ENCODE measurements around the gene CLN6. TPM values are rescaled to one million over a fixed set of nuclear protein-coding genes. Genes with fewer than 3 reads are reported as not detected.

CLN6 gene
- total RNA-seq, 4 donors from 2014 or later: 13.4 to 18.2 (median 16.1) TPM

DNA sequence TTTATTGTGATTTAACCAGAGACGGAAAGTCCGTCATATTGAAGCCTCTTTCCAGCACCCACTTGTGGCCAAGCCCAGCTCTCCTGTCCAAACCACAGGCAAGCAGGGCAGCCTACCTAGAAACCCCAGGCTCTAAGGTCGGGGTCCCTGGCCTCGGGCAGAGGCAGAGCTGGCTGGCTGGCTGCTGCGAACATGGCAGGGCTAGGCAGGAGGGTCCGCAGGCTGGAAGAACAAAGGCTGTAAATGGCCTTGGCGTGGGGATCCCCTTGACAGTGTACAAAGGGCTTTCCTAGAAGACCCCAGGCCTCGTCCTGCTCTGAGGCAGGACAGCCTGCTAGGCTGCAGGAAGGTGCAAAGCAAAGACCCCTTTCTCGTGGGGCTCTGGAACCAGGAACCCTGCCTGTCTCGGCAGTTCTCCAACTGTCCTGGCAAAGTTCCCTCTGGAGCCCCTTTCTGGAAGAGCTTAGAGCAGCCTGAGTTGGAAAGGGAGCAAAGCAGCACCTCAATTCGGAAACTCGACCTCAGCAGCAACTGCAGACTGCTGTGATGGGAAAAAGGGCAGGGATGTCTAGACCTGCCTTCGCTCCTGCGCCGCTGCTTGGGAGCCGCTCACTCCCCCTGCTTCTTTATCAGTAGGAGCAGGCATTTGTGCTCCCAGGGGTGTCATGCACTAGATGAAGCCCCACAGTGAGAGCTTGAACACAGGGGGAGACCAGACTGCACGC, 32.9 kb downstream of the CLN6 start:
- Histone ChIP-seq H3K9me3 (no peaks in the 10 kb centered on the region), H3K27me3 (no peaks in the 10 kb centered on the region), H3K36me3 (peaks cover 0 to 36% (median 25%) of the 10 kb centered on the region in 4 donors), H3K4me1 (peaks cover 12 to 80% (median 60%) of the 10 kb centered on the region in 4 donors), H3K27ac (replicated peaks in 1 of 4) (peak overlapping the region; percentile 39 to 66 (median 50)), H3K4me3 (no peak overlapping the region)
- WGBS: 75% methylated on average over 17 of the region's 17 CpGs
- TF ChIP-seq EP300 (IDR thresholded peaks at IDR 0.05): no peak
- DNase-seq (ENCODE audit: extremely low spot score): peak; percentile 89
- intact Hi-C loops (cut with DNase I): no loop called here

DNA sequence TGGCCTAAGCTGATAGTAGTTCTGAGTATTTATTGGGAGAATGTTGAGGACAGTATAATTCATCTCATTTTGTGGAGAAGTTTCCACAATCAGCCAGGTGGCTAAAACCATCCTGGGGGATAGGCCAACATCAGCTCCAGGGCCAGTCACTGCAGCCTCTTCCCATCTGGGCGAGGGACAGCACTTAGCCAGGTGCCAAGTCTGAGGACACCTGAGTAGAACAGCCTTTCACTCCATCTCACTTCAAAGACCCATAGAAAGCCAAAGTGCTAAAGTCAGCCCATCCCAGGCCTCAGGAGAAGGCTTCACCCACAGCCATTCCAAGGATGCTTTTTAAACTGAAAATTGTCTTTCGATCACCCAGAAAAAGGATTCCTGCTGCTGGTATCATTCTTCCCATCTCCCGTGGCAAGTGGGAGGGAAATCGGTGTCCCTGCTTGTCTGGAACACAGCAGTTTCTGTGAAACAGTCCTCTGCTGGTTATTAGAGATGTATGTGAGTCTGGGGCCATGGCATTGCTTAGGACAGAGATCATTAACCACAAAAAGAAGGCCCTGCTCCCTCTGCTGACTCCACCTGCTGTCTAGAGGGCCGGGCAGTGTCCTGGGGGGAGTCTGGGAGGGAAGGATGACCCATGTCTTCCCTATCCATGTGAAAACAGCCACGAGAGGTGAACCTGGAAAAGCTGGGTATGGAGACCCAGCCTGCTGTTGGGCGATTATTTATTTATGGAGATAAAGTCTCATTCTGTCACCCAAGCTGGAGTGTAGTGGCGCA, 34.0 kb downstream of the CLN6 start:
- TF ChIP-seq, protein P1, sequence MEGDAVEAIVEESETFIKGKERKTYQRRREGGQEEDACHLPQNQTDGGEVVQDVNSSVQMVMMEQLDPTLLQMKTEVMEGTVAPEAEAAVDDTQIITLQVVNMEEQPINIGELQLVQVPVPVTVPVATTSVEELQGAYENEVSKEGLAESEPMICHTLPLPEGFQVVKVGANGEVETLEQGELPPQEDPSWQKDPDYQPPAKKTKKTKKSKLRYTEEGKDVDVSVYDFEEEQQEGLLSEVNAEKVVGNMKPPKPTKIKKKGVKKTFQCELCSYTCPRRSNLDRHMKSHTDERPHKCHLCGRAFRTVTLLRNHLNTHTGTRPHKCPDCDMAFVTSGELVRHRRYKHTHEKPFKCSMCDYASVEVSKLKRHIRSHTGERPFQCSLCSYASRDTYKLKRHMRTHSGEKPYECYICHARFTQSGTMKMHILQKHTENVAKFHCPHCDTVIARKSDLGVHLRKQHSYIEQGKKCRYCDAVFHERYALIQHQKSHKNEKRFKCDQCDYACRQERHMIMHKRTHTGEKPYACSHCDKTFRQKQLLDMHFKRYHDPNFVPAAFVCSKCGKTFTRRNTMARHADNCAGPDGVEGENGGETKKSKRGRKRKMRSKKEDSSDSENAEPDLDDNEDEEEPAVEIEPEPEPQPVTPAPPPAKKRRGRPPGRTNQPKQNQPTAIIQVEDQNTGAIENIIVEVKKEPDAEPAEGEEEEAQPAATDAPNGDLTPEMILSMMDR (IDR thresholded peaks at IDR 0.05): no peak
- TF ChIP-seq POLR2AphosphoS5 (IDR thresholded peaks at IDR 0.05): no peak
- TF ChIP-seq EP300 (IDR thresholded peaks at IDR 0.05): no peak
- no peak for TF ChIP-seq POLR2A (IDR thresholded peaks at IDR 0.05; ENCODE audit: low read depth)
- peak; percentile 70 for DNase-seq (ENCODE audit: extremely low spot score)
- Histone ChIP-seq H3K9me3 (no peaks in the 10 kb centered on the region), H3K36me3 (peaks cover 0 to 38% (median 29%) of the 10 kb centered on the region in 4 donors), H3K4me3 (no peak overlapping the region), H3K27ac (replicated peaks in 1 of 4) (peak overlapping the region; percentile 39 to 66 (median 50)), H3K27me3 (no peaks in the 10 kb centered on the region), H3K4me1 (peaks cover 8 to 75% (median 59%) of the 10 kb centered on the region in 4 donors)
- intact Hi-C loops (cut with DNase I): no loop called here
- WGBS: 88% methylated on average over 8 of the region's 8 CpGs

- Histone ChIP-seq H3K27me3 (no peaks in the 10 kb centered on the region), H3K36me3 (peaks cover 0 to 36% (median 27%) of the 10 kb centered on the region in 4 donors), H3K9me3 (no peaks in the 10 kb centered on the region), H3K4me3 (no peak overlapping the region), H3K4me1 (peaks cover 11 to 68% (median 63%) of the 10 kb centered on the region in 4 donors), H3K27ac (replicated peaks in 1 of 4) (peak overlapping the region; percentile 28 to 84 (median 49))
- DNase-seq (ENCODE audit: extremely low spot score): peak; percentile 83
- TF ChIP-seq EP300 (IDR thresholded peaks at IDR 0.05) (no peak), POLR2A (IDR thresholded peaks at IDR 0.05; ENCODE audit: low read depth) (no peak), POLR2AphosphoS5 (IDR thresholded peaks at IDR 0.05) (no peak)
- TF ChIP-seq, protein P1 (IDR thresholded peaks at IDR 0.05): no peak
- WGBS: 100% methylated on average over 1 of the region's 5 CpGs
- intact Hi-C loops (cut with DNase I): no loop called here
These were observed 36.6 kb downstream of the CLN6 start for GRCh38 chr15:68192804-68193486.

DNA sequence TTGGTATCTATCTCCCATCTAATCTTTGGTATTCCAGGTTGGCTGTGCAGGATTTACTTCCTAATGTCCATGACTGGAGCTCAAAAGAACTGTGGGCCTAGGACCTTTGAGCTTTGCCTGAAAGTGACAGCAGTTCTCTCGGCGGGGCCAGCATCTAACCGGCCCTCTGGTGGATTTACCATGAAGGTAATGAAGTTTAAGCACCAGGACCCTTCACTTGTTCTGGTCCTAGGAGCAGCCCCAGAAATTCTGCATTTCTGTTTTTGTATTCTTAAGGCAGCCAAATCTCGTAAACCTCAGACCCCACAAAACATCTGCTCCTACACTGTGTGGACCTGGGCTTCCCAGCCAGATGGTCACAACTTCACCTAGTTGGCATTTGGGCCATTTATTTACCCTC, 37.4 kb downstream of the CLN6 start:
- 97% methylated on average over 4 of the region's 4 CpGs for WGBS
- Histone ChIP-seq H3K27me3 (no peaks in the 10 kb centered on the region), H3K27ac (replicated peaks in 1 of 4) (peak overlapping the region; percentile 6 to 84 (median 39)), H3K9me3 (no peaks in the 10 kb centered on the region), H3K4me1 (peaks cover 17 to 70% (median 66%) of the 10 kb centered on the region in 4 donors), H3K4me3 (no peak overlapping the region), H3K36me3 (peaks cover 0 to 32% (median 23%) of the 10 kb centered on the region in 4 donors)
- intact Hi-C loops (cut with DNase I): no loop called here
- TF ChIP-seq, protein P1 (IDR thresholded peaks at IDR 0.05): no peak
- TF ChIP-seq EP300 (IDR thresholded peaks at IDR 0.05) (no peak), POLR2AphosphoS5 (IDR thresholded peaks at IDR 0.05) (no peak), POLR2A (IDR thresholded peaks at IDR 0.05; ENCODE audit: low read depth) (no peak)
- no peak for DNase-seq (ENCODE audit: extremely low spot score)

All from esophagus muscularis mucosa (tissue), 4 donors.